ENCODE data around the gene GET3.

DNA sequence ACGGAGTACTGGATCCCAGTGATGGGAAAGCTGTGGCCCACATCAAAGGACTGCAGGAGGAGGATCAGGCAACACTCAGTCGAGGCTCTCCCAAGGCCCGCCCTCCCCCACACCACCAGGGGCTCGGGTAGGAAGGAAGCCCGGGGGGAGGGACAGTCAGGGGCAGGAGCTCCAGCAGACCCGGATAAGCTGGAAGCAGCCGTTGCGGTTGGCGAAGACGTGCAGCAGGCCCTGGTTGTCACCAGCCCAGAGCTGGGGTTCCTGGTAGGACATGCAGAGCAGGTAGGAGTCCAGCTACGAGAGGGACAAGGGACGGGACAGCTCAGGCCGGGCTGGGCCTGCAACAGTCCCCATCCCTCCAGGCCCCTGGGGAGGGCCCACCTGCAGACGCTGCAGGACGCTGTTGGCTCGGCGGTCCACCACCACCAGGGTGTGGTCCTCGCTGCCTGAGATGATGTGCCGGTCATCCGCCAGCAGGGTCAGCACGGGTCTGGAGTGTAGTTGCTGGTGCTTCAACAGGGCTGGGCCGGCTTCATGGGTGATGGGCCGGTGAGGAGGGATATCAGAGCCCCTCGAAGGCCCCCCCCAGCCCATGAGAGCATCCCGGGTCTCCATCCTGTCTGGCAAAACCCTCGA lies 47.6 kb upstream of the GET3 start:
- TF ChIP-seq, protein P1, sequence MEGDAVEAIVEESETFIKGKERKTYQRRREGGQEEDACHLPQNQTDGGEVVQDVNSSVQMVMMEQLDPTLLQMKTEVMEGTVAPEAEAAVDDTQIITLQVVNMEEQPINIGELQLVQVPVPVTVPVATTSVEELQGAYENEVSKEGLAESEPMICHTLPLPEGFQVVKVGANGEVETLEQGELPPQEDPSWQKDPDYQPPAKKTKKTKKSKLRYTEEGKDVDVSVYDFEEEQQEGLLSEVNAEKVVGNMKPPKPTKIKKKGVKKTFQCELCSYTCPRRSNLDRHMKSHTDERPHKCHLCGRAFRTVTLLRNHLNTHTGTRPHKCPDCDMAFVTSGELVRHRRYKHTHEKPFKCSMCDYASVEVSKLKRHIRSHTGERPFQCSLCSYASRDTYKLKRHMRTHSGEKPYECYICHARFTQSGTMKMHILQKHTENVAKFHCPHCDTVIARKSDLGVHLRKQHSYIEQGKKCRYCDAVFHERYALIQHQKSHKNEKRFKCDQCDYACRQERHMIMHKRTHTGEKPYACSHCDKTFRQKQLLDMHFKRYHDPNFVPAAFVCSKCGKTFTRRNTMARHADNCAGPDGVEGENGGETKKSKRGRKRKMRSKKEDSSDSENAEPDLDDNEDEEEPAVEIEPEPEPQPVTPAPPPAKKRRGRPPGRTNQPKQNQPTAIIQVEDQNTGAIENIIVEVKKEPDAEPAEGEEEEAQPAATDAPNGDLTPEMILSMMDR (IDR thresholded peaks at IDR 0.05 in 4 of 5, conservative IDR thresholded peaks at IDR 0.05 in 1 of 5): no peak
- no peak for TF ChIP-seq POLR2A (IDR thresholded peaks at IDR 0.05)
